Measurements from ENCODE around the gene SELENOI.

The SELENOI gene

GRCh38 chr2:26411419-26411818, 65.5 kb downstream of the SELENOI start:
- DNase-seq (ENCODE audit: low read depth, low spot score), result no peak

- DNase-seq (ENCODE audit: low read depth, low spot score), result no peak
Measured at GRCh38 chr2:26412091-26412673, 66.2 kb downstream of the SELENOI start.

DNA sequence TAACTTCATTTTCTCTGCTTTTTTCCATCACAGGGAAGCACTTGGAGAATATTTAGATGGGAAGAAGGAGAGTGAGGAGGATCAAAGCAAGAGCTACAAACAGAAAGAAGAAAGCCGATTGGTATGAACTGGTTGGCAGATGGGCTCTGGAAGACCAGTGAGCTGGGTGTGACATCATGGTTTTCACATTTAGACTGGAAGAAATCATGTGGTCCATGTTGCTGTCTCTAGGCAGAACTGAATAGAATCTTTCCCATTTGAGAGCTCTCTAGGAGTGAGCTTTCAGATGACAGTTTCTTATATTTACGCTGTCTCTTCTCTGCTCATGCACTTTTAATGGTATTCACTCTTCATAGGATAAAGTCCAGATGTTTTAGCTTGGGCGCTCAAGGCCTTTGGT, 68.4 kb downstream of the SELENOI start:
- no peak for DNase-seq (ENCODE audit: low read depth, low spot score)

DNA sequence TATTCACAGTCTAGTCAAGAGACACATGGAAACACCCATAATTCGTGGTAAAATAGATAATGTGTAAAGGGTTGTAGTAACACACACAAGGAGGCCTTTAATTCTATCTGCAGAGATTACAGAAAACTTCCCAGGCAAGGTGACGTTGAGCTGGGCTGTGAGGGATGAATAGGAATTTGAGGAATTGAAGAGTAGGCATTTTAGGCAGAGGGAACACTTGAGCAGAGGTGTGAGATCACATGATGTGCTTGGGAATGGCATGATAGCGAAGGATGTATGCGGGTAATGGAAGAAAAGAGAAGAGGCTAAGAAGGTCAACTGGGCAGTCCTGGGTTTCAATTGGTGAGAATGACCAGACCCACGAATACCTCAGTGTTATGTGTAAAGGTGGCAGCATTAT, 76.0 kb downstream of the SELENOI start:
- no peak for DNase-seq (ENCODE audit: low read depth, low spot score)

DNA sequence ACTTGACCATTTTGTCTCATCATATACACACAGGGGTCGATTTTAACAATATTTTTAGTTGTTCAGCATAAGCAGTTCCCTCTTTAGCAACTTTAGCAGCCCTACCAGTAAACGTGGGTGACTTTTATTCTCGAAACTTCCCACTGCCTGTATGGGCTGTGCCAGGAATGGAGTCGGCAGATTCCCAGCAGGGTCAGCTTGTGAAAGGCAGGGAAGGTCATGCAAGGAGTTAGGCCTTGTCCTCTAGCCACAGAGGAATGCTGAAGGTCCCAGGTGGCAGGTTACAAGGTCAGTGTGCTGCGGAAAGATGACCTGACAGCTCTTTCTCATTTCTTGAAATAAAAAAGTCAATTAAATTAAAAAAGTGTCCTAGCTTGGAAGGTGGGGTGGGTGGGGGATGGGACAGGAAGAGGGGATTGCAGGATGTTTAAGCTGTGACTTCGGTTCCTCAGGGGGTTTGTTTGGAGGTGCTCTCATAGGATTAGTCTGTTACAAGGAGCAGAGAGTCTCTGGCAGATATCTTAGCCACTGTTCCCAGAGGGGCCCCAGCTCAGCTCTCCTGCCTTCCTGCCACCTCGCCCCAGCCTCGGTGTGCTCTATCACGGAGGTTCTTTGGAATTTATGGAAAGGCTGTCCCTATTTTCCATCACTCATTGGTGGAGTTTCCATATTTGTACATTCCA, 77.1 kb downstream of the SELENOI start:
- no peak for DNase-seq (ENCODE audit: low read depth, low spot score)

DNA sequence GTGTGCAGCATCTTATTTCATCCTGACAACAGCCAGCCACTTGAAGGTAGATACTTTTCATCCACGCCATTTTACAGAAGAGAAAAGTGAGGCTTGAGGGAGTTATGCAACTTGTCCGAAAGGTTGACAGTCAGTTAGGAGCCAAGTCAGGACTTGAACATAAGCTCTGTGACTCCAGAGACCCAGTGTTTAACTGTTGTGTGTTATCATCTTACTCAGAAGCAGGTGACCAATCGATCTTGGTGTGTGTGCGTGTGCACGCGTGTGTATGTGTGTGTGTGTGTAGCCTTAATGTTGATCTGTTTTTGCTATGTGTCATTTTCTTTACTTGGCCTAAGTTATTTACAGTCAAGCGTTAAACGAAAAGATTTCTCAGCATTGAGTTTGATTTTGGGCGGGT, 77.8 kb downstream of the SELENOI start:
- no peak for DNase-seq (ENCODE audit: low read depth, low spot score)

- DNase-seq (ENCODE audit: low read depth, low spot score), result no peak
Measured at GRCh38 chr2:26424221-26424620, 78.3 kb downstream of the SELENOI start.

- no peak for DNase-seq (ENCODE audit: low read depth, low spot score)
Measured at GRCh38 chr2:26428846-26429245, 82.9 kb downstream of the SELENOI start.

DNA sequence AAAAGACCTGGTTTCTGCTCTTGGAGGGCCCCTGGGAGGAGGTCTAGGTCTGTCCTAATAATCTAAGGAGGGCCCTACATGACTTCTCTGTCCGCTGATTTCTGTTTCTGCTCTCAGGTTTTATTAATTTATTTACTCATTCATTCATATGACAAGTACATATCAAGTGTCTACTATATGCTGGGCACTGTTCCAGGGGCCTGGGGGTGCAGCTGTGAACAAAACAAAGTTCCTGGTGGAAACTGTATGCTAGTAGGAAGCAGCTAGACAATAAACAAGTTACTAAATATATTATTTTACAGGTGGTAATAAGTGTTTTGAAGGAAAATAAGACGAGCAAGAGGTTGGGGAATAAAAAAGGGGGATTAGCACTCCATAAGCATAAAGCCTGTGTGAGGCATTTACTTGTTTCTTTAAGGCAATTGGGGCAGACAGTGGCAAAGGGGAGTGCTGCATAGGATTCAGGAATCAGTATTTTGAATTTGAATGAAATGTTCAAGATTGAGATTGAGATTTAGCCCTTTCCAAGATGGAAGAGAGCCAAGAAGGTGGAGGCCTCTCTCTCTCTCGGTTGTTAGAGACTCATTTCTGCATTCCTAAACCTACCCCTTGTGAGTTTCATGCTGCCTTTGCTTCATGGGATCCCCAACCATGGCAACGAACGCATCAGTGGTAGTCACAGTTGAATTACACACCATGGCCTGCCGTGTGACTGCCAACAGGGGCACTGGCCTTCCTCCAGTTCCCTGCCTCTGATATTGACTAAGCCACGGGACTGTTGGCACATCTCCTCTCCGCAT, 84.0 kb downstream of the SELENOI start:
- DNase-seq (ENCODE audit: low read depth, low spot score), result no peak

GRCh38 chr2:26430826-26431225, 84.9 kb downstream of the SELENOI start:
- DNase-seq (ENCODE audit: low read depth, low spot score), result no peak

GRCh38 chr2:26432363-26432762, 86.4 kb downstream of the SELENOI start:
- no peak for DNase-seq (ENCODE audit: low read depth, low spot score)

GRCh38 chr2:26432859-26433258, 86.9 kb downstream of the SELENOI start:
- DNase-seq (ENCODE audit: low read depth, low spot score), result no peak

GRCh38 chr2:26435106-26435505, 89.2 kb downstream of the SELENOI start:
- DNase-seq (ENCODE audit: low read depth, low spot score), result no peak

DNA sequence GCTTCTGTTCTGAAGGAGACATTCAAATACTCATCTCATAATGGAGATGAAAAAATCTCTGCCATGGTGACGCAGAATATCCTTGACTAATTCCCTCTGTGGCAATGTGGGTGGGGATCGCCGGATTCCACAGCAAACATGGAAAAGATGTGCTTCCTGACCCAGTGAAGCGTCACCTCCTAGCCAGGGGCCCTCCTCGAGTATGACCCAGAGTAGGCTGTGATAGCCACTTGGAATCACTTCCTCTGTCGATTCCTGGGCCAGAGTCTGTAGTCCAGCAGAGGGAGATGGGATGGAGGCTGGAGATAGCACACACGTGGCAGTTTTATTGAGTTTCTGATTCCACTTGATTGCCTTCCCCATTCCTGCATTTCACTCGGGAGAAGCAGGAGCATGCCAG, 92.6 kb downstream of the SELENOI start:
- no peak for DNase-seq (ENCODE audit: low read depth, low spot score)

DNA sequence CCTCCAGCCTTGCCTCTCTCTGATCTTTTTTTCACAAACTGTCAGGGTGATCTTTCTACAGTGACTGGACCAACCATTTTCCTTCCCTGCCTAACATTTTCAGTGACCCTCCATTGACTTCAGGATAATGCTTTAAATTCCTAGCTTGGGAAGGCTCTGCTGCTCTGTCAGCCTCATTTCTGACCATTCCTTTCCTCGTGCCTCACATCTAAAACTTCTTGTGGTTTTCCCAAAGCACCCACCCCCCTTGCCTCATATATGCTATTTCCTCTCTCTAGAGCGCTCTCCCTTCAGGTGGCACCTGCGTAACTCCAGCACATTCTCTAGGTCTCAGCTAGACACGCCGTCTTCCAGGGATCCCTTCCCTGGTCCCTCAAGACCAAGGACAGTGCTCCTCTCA, 93.0 kb downstream of the SELENOI start:
- DNase-seq (ENCODE audit: low read depth, low spot score), result no peak

- no peak for DNase-seq (ENCODE audit: low read depth, low spot score)
Measured at GRCh38 chr2:26442301-26442700, 96.4 kb downstream of the SELENOI start.

DNA sequence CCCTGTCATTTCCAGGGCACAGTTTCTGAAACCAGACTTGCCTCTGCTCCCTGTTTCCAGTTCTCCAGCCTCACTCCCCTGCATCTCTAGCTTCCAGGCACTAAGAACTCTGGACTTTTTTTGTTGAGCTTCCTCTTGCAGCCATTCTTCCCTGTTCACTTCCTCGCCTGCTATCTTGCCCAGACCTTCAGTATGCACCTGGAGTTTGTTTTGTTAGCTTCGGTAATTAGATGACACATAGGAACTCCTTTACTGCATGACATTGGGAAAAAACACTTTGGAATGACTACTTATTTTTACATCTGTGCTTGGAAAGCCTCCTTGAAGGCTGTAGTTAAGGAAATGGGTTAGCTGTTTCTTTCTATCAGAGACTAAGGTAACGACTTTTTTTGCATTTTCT, 96.8 kb downstream of the SELENOI start:
- DNase-seq (ENCODE audit: low read depth, low spot score), result no peak

DNA sequence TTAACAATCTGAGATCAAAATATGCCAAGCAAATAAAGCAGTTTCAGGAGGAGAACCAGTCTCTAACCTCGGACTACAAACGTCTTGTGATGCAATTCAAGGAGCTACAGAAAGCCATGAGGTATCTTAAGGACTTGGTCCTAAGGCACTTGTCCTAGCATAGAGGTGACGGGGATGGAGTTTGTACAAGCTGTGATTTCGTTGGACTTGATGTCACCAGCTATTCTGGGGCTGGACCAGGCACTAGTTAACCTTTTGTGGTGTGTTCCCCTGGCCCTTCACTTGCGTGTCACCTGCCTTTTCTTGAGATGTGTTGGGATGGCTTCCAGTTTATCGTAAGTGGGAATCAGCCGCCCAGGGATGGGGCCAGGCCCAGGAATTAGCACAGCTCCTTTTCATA, 98.3 kb downstream of the SELENOI start:
- no peak for DNase-seq (ENCODE audit: low read depth, low spot score)
